ENCODE data around the gene B9D1. TPM values are rescaled to one million over a fixed set of nuclear protein-coding genes. Genes with fewer than 3 reads are reported as not detected.

B9D1 gene
- total RNA-seq, 1 experiment from 2014 or later = 20.0 TPM

GRCh38 chr17:19371259-19372010 lies 8.9 kb upstream of the B9D1 start (continued):
- TF ChIP-seq CTCF (IDR thresholded peaks at IDR 0.05 in 2 of 3, conservative IDR thresholded peaks at IDR 0.05 in 1 of 3; ENCODE audit: borderline replicate concordance in 1 of 3, insufficient read depth in 1 of 3, low read depth in 2 of 3, low read length in 2 of 3) = no peak
- no peak for TF ChIP-seq EZH2 (IDR thresholded peaks at IDR 0.05)
- TF ChIP-seq MAX (IDR thresholded peaks at IDR 0.05) = no peak
- no peak for TF ChIP-seq JUND (IDR thresholded peaks at IDR 0.05)
- no peak for TF ChIP-seq TCF7L2 (IDR thresholded peaks at IDR 0.05; ENCODE audit: borderline replicate concordance, extremely low read depth, insufficient read depth, insufficient read length)
- no peak for TF ChIP-seq EGR1 (IDR thresholded peaks at IDR 0.05; ENCODE audit: low read depth)
- TF ChIP-seq POLR2A (IDR thresholded peaks at IDR 0.05; ENCODE audit: borderline replicate concordance, extremely low read depth, insufficient read depth, insufficient read length) = no peak
- TF ChIP-seq ZFX (IDR thresholded peaks at IDR 0.05) = no peak

GRCh38 chr17:19370493-19370960 lies 8.0 kb upstream of the B9D1 start:
- no peak overlapping the region for H2AFZ ChIP-seq (ENCODE audit: low read depth, low read length, poor library complexity, severe bottlenecking)
- intact Hi-C loops (cut with micrococcal nuclease) = no loop called here
- no peak overlapping the region for H3K4me3 ChIP-seq (replicated peaks in 1 of 2; ENCODE audit: low read depth in 1 of 2, low read length in 2 of 2)
- no peaks in the 10 kb centered on the region for H4K20me1 ChIP-seq (ENCODE audit: insufficient read depth)
- H3K4me1 ChIP-seq (ENCODE audit: control insufficient read depth in 1 of 2, insufficient read depth in 2 of 2, low read length in 2 of 2) = peaks cover 4 to 20% of the 10 kb centered on the region in 2 experiments; a peak in 3 of 4 replicates
- no peaks in the 10 kb centered on the region for H3K36me3 ChIP-seq (ENCODE audit: control insufficient read depth in 1 of 2, insufficient read depth in 2 of 2, low read length in 2 of 2)
- ATAC-seq (no peak), DNase-seq (ENCODE audit: low read depth, low spot score) (no peak)
- H3K9me3 ChIP-seq (ENCODE audit: control insufficient read depth in 1 of 2, insufficient read depth in 1 of 2, low read depth in 1 of 2, low read length in 2 of 2) = no peaks in the 10 kb centered on the region
- no peaks in the 10 kb centered on the region for H3K27me3 ChIP-seq (ENCODE audit: insufficient read depth, low read length)
- no peak overlapping the region for H3K27ac ChIP-seq (ENCODE audit: low read depth, low read length)
- H3K79me2 ChIP-seq (ENCODE audit: insufficient read depth, low read length) = no peaks in the 10 kb centered on the region
- RAD21 ChIA-PET (ENCODE audit: low non-redundant PET in 1 of 2, low total read pairs in 2 of 2, uncharacterized antibody in 2 of 2, unreplicated experiment in 2 of 2) = no interaction called here
- BruUV-seq (replicated peaks) = no TSS peak
- no peak for TF ChIP-seq SP1 (IDR thresholded peaks at IDR 0.05; ENCODE audit: low read depth)
- no peak for TF ChIP-seq CEBPB (IDR thresholded peaks at IDR 0.05; ENCODE audit: low read depth)
- no peak for TF ChIP-seq EZH2phosphoT487 (IDR thresholded peaks at IDR 0.05; ENCODE audit: borderline replicate concordance)
- no peak for TF ChIP-seq RAD21 (IDR thresholded peaks at IDR 0.05; ENCODE audit: low read depth)
- TF ChIP-seq POLR2AphosphoS5 (IDR thresholded peaks at IDR 0.05; ENCODE audit: low read depth, low read length) = no peak
- TF ChIP-seq TCF7L2 (IDR thresholded peaks at IDR 0.05; ENCODE audit: borderline replicate concordance, extremely low read depth, insufficient read depth, insufficient read length) = no peak
- no peak overlapping the region for H3K9ac ChIP-seq (ENCODE audit: low read length)
- no peaks in the 10 kb centered on the region for H3K9me2 ChIP-seq (ENCODE audit: insufficient read depth)
- POLR2A ChIA-PET = no interaction called here
- CTCF ChIA-PET = no interaction called here
- H3K4me2 ChIP-seq (ENCODE audit: low read length) = no peak overlapping the region

Data from HCT116 (cell line).